ENCODE results near the gene ETFA.

ETFA gene

DNA sequence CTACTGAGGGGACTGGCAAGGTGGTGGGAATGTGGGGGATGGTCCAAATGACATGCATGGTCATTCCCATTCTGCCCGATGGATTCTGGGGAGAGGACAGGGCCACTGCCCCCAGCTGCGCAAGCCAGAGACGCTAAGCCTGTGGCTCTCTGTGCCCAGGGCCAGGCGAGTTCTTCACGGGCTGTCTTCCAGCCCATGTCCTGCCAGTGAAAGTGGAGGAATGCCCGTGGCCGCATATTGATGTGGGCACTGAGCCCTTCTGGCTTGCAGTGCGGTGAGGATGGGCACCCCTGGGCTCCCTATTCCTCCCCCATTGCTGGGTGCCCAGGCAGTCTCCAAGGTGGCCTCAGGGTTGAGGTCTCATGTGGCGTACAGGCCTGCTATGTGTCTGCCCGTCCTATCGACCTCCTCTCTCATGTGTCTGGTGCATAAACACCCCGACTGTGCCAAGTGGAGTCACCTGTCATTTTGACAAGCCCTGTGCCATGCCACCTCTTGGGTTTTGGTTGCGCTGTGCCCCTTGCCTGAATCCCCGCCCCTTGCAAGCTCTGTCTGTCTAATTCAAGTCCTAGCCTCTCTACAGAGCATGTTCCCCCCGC, 134.7 kb downstream of the ETFA start:
- DNase-seq (ENCODE audit: low read depth in 1 of 2, low spot score in 1 of 2): no peak

DNA sequence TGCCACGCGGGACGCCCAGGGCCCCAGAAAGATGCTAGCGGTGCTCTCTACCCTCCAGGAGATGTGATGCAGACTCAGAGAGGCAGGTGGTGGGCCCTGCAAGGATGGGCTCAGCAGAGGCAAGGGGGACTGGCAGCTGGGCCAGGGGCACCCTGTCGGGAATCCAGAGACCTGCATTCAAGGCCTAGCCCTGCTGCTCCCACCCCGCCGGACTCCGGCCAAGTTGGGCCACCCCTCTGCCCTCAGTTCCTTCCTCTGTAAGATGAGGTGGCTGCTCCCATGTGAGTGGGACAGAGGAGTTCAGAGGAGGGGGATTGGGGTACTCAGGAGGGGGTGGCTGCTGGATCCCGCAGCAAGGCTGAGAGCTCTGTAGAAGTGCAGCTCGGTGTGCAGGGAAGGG, 135.2 kb downstream of the ETFA start:
- DNase-seq (ENCODE audit: low read depth in 1 of 2, low spot score in 1 of 2): no peak

DNA sequence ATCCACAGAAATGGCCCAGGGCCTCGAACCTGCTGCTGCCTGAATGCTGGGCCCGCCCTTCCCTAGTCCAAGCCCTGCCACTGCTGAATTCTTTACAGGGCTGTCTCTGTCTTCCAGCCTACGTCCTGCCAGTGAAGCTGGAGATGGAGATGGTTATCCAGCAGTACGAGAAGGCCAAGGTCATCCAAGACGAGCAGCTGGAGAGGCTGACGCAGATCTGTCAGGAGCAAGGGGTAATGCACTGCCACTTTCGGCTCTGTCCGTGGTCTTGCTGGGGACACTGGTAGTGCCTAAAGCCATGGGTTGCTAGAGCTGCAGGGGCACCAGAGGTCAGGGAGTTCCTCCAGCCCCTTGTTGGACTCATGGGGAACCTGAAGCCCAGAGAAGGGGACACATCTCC, 135.8 kb downstream of the ETFA start:
- DNase-seq (ENCODE audit: low read depth in 1 of 2, low spot score in 1 of 2): no peak

DNA sequence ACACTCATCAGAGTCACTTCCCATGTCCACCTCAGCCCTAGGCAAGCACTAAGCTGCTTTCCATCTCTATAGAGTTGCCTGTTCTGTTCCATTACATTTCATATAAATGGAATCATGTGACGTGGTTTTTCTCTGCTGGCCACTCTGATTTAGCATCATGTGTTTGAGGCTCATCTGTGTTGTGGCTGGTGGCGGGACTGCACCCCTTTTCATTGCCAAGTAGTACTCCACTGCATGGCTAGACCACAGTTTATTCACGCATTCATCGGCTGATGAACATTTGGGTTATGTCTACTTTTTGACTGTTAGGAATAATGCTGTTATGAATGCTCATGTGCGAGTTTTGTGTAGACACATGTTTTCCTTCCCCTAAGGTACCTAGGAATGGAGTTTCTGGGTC, 136.6 kb downstream of the ETFA start:
- no peak for DNase-seq (ENCODE audit: low read depth in 1 of 2, low spot score in 1 of 2)

DNA sequence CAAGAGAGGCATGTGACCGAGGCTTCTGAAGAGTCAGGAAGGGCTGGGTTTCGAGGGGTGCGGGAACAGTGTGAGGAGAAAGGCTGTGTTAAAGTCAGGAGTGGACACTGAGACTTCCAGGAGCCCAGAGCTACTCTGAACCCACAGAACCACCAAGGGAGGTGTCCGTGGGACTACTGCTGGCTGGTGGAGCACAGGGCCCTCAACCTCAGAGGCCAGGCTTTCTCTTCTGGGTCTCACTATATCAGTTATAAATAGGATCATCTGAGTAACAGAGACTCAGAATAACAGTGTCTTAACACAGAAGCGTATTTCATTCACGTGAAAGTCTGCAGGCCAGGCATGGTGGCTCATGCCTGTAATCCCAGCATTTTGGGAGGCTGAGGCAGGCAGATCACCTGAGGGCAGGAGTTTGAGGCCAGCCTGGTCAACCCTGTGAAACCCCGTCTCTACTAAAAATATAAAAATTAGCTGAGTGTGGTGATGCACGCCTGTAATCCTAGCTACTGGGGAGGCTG, 137.9 kb downstream of the ETFA start:
- DNase-seq (ENCODE audit: low read depth in 1 of 2, low spot score in 1 of 2): no peak

DNA sequence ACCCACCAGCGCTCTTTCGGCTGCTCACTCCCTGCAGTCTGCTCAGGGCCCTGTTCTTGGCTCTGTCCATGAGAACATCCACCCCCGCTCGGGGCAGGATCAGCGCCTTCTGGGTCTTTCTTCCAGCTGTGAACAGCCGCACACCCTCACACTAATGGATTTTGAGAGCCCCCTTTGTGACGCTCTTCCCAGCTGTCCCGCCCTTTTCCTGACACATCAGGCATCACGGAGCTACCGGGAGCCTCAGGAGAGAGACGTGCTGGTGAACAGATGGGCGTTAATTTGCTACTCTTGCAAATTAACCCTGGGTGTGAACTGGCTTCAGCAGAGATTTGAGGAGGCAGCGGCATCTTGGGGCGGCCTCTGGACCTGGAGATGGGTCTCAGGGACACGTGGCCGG, 138.5 kb downstream of the ETFA start:
- DNase-seq (ENCODE audit: low read depth in 1 of 2, low spot score in 1 of 2): no peak

DNA sequence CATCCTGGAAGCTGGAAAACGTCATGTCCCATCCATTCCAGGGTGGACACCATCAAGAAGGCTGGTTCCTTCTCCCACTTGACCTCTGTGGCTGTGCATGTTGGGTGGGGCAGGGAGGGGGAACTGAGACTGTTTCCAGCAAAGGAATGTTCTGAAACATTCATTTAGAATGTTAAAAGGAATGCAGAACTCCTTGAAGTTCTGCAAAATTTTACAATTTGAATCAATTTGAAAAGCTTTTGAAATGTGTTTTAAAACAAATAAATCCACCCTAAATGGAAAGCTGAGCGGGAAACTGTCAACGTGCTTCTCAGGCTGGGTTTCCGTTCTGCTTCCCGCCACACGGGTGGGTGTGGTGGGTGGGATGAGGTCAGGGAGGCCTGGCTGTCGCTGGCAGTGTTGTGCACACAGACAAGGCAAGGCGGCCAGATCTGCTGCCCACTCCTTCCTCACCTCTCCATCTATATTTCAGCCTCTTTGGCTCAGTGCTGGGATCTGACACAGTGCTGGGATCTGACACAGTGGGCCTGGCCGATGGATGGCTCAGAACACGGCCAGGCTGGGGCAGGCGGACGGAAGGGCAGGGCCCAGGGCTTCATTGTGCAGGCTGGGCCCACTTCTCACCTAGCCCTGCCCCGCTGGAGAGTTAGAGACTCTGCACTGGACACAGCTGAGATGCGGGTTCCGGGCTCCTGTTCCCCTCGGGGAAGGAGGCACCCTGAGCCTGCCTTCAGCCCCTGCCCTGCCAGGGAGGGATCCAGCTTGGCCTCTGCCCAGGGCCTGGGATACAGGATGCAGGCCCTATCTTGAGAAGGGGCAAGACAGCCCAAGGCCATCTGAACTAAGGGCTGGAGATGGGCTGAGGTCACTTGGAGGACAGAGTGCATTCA, 141.1 kb downstream of the ETFA start:
- no peak for DNase-seq (ENCODE audit: low read depth in 1 of 2, low spot score in 1 of 2)

DNA sequence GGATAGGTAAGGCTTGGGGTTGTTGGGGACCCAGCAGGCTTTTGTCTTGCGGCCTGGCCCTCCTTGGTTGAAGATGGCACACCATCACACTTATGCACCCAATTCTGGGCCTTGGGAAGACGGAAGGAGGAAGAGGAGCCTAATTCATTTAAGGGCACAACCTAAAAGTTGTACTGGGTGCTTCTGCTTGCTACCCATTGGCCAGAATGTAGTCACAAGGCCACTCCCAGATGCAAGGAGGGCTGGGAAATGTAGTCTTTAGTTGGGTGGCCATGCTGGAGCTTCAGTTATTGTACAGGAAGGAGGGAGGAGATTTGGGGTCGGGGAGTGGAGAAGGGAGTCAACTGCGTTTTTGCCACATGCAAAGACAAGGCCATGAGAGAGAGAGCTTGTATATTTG, 142.3 kb downstream of the ETFA start:
- no peak for DNase-seq (ENCODE audit: low read depth in 1 of 2, low spot score in 1 of 2)

DNA sequence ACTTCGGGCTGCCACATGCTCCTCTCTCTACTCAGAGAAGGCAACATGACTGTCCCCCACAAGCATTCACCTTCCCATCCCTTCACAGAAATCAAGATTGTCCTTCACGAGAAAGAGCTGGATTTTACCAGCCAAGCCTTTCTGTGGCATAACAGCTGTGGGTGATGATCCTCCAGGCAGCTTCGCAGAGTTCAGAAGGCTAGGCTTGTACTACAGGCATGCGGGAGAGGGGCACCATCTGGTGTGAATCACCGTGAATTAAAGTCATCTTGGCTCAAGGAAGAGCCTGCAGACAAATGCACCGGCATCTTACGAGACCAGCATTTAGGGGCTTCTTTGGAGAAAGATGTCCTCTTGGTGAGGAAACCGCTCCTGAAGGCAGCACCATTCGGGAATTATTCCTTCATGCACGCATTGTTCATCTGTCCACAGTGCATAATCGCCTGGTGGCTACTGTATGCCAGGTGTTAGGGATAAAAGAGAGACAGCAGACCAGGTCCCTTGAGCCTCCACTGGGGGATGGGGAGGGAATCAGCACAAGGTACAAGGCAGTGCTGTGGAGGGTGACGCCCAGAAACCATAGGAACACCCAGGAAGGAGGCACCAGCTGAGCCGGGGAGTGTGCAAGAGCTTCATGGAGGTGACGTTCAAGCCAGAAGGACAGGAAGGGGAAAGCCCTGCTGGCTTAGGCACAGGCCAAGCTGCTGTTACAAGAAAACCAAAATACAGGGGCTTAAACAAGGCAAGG, 142.9 kb downstream of the ETFA start:
- no peak for DNase-seq (ENCODE audit: low read depth in 1 of 2, low spot score in 1 of 2)

DNA sequence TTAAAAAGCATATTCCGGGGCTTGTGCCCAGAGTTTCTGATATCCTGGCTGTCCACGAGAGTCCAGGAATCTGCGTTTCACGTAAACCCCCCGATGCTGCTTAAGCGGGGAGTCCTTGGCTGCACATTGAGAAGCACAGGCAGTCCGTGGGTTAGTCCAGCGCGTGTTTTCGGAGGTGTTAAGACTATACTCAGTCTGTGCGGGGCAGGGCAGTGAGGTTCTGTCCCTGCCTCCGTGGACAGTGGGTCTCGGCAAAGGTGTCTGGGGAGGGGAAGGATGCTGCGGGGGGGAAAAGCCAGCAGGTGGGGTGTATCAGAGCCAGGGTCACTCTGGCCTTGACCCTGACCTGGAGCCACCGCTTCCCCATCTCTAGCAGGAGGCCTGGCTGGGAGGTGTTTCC, 145.3 kb downstream of the ETFA start:
- DNase-seq (ENCODE audit: low read depth in 1 of 2, low spot score in 1 of 2): no peak

Measured in stimulated activated CD4-positive, alpha-beta T cell treated with anti-CD3 and anti-CD28 coated beads, Interleukin-15, amount 100 ng/mL, for 1 hour (primary cell).